HFFc6 (cell line): ENCODE results near the gene NEO1. TPM values are rescaled to one million over a fixed set of nuclear protein-coding genes. Genes with fewer than 3 reads are reported as not detected.

Source experiments
- DNase-seq: peaks from one replicate; pipeline ENCODE4 v3.0.0-alpha.2; 2018
- H3K27ac Mint-ChIP-seq: 2 replicates; pipeline ENCODE4 v1.8.0; 2020; ENCODE audit warnings: mild to moderate bottlenecking, mixed read lengths
- H3K27me3 Mint-ChIP-seq: 2 replicates; pipeline ENCODE4 v1.8.0; 2021; ENCODE audit warnings: mild to moderate bottlenecking, moderate library complexity, mixed read lengths; ENCODE audit not compliant: insufficient read depth
- H3K36me3 Mint-ChIP-seq: 2 replicates; pipeline ENCODE4 v1.8.0; 2021; ENCODE audit warnings: low read depth, mixed read lengths
- H3K4me1 Mint-ChIP-seq: 2 replicates; pipeline ENCODE4 v1.8.0; 2020; ENCODE audit warnings: low read depth, mixed read lengths
- H3K4me3 Mint-ChIP-seq: 2 replicates; pipeline ENCODE4 v1.8.0; 2020; ENCODE audit warnings: mild to moderate bottlenecking, moderate library complexity, mixed read lengths
- H3K9me3 Mint-ChIP-seq: 2 replicates; pipeline ENCODE4 v1.8.0; 2020; ENCODE audit warnings: mild to moderate bottlenecking, mixed read lengths
- CTCF ChIP-seq: fragments of 200-600 bp; sonication (generic); IDR thresholded peaks from 2 replicates; pipeline ENCODE4 v1.5.0; 2021; ENCODE audit warnings: antibody characterized with exemption, mild to moderate bottlenecking
- total RNA-seq, 6 experiments: library from RNA; stranded (reverse); fragmentation: NEBNext Ultra II Directional; extraction: Animal tissue kit (Norgen Biotek cat#: 25700); gene quantifications; 2 replicates in 1 of 6; 3 replicates in 5 of 6; pipeline ENCODE4 v1.2.3, GENCODE V29; 2021

NEO1 gene
- total RNA-seq, 6 experiments from 2014 or later, result 6.4 to 20.3 (median 16.3) TPM

DNA sequence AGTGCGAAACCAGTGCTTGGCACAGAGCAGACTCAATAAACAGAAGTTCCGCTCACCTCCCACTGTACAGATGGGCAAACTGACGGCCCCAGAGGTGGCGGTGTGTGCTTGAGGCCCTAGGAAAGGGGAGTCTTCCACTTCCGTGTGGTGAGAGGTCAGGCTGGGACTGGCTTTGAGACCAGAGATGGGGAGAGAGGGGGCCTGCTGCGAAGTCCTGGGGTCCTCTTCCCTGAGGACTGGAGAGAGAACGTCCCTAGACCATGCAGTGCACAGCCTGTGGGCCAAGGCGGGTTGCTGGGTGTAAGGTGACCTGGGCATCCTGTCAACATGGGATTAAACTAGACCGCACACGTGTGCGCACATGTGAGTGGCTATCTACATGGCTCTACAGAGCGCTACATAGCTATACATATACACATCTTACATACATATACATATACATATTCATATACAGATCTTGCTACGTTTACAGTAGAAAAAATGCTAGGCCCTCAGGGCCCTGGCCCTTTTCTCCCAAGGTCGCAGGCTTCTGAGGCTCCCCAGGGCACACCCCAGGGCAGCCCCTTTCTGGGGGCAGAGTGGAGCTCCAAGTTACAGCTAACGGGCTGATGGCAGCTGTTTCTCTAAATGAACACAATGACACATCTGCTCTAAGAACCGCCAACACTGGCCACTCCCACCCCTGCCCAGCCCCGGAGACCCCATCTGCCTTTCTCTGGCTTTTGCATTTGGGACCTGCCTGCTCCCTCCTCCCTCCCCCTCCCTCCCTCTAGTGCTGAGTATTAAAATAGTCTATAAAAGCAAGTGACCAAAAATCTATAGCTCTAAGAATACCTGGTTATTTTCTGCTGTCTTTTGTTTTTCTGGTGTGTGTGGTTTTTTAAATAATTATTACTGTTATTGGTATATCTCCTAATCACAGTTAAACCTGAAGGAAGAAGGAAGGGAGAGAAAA lies 269.5 kb downstream of the NEO1 start:
- DNase-seq, result no peak
- no peak overlapping the region for H3K4me3 Mint-ChIP-seq
- H3K36me3 Mint-ChIP-seq, result no peaks in the 10 kb centered on the region
- no peaks in the 10 kb centered on the region for H3K9me3 Mint-ChIP-seq
- H3K27me3 Mint-ChIP-seq, result peaks cover 25% of the 10 kb centered on the region
- no peak overlapping the region for H3K27ac Mint-ChIP-seq
- H3K4me1 Mint-ChIP-seq, result no peaks in the 10 kb centered on the region
- no peak for TF ChIP-seq CTCF

- Mint-ChIP-seq H3K36me3 (no peaks in the 10 kb centered on the region), H3K27me3 (peaks cover 18% of the 10 kb centered on the region)
- TF ChIP-seq CTCF, result no peak
Measured at GRCh38 chr15:73322665-73323373, 270.6 kb downstream of the NEO1 start.

GRCh38 chr15:73323374-73323955 lies 271.2 kb downstream of the NEO1 start:
- no peak overlapping the region for H3K27ac Mint-ChIP-seq
- H3K36me3 Mint-ChIP-seq, result no peaks in the 10 kb centered on the region
- DNase-seq, result no peak
- no peak overlapping the region for H3K4me3 Mint-ChIP-seq
- no peaks in the 10 kb centered on the region for H3K9me3 Mint-ChIP-seq
- no peaks in the 10 kb centered on the region for H3K4me1 Mint-ChIP-seq
- TF ChIP-seq CTCF, result no peak
- H3K27me3 Mint-ChIP-seq, result peaks cover 15% of the 10 kb centered on the region

More at GRCh38 chr15:73322665-73323373, 270.6 kb downstream of the NEO1 start:
- no peaks in the 10 kb centered on the region for H3K4me1 Mint-ChIP-seq
- H3K4me3 Mint-ChIP-seq, result no peak overlapping the region
- H3K27ac Mint-ChIP-seq, result no peak overlapping the region
- DNase-seq, result no peak
- no peaks in the 10 kb centered on the region for H3K9me3 Mint-ChIP-seq

GRCh38 chr15:73323956-73324355 lies 271.7 kb downstream of the NEO1 start:
- no peak overlapping the region for H3K27ac Mint-ChIP-seq
- peaks cover 15% of the 10 kb centered on the region for H3K27me3 Mint-ChIP-seq
- no peaks in the 10 kb centered on the region for H3K4me1 Mint-ChIP-seq
- no peaks in the 10 kb centered on the region for H3K36me3 Mint-ChIP-seq
- DNase-seq, result no peak
- no peak overlapping the region for H3K4me3 Mint-ChIP-seq
- no peak for TF ChIP-seq CTCF
- no peaks in the 10 kb centered on the region for H3K9me3 Mint-ChIP-seq

- peaks cover 14% of the 10 kb centered on the region for H3K27me3 Mint-ChIP-seq
- no peak overlapping the region for H3K27ac Mint-ChIP-seq
- H3K4me3 Mint-ChIP-seq, result no peak overlapping the region
- H3K9me3 Mint-ChIP-seq, result no peaks in the 10 kb centered on the region
- no peak for TF ChIP-seq CTCF
- DNase-seq, result no peak
- no peaks in the 10 kb centered on the region for H3K36me3 Mint-ChIP-seq
- no peaks in the 10 kb centered on the region for H3K4me1 Mint-ChIP-seq
Measured at GRCh38 chr15:73324496-73325170, 272.4 kb downstream of the NEO1 start.
